ENCODE measurements around the gene LPP.

GRCh38 chr3:188581792-188582191 is 427.8 kb downstream of the LPP start:
- no peak for TF ChIP-seq GATA2 (IDR thresholded peaks at IDR 0.05; ENCODE audit: low read depth, low read length)
- TF ChIP-seq GATA3 (IDR thresholded peaks at IDR 0.05; ENCODE audit: low read depth, low read length) = no peak

All from SH-SY5Y (cell line).